GM18499 (cell line): ENCODE data around the gene TCF12.

Experiments used
- ATAC-seq: cut with Tn5 transposase; IDR thresholded peaks from one replicate; pipeline ENCODE4 v1.9.1; 2021; ENCODE audit warnings: moderate number of reproducible peaks; ENCODE audit not compliant: insufficient read depth, unreplicated experiment

TCF12 gene

GRCh38 chr15:57227899-57228298, 309.5 kb downstream of the TCF12 start:
- no peak for ATAC-seq

GRCh38 chr15:57228395-57228794, 310.0 kb downstream of the TCF12 start:
- ATAC-seq = no peak

DNA sequence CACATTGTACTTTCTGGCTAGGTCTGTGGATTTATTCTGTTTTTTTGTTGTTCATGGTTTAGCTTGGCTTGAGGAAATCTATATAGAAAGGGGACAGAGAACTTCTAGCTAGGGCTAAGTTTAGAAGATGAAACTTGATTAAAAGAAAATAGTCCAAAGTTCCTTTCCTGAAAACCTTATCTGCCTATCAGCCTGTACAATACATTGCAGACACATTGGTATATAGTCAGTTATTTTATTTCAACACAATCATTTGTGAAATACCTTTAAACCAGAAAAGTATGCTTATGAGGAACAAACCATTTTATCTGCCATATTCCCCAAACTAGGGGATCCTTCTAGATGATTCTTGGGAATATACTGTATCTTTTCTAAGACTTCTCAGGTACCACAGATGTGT, 310.6 kb downstream of the TCF12 start:
- no peak for ATAC-seq

GRCh38 chr15:57231559-57231958, 313.1 kb downstream of the TCF12 start:
- ATAC-seq = no peak

DNA sequence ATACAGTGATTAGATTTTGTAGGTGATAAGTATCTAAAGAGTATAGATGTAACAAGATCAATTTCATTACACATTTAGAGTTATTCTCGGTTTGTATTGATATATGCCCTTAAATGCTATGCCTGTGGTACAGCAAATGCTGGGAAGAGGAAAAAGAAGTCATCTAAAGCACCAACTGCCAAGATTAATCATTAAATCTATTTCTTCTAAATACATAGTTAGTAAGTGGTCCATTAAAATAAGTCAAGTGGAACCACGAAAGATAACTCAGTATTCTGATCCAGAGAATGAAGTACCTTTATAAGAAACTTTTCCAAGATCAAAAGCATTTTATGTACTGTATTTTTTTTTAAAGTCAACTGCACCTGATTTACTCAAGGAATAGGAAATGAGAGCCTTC, 315.7 kb downstream of the TCF12 start:
- ATAC-seq = no peak

- no peak for ATAC-seq
Observed at GRCh38 chr15:57235186-57235585, 316.7 kb downstream of the TCF12 start.

- ATAC-seq = no peak
Observed at GRCh38 chr15:57235873-57236272, 317.4 kb downstream of the TCF12 start.

- ATAC-seq = no peak
Observed at GRCh38 chr15:57236561-57237300, 318.3 kb downstream of the TCF12 start.

DNA sequence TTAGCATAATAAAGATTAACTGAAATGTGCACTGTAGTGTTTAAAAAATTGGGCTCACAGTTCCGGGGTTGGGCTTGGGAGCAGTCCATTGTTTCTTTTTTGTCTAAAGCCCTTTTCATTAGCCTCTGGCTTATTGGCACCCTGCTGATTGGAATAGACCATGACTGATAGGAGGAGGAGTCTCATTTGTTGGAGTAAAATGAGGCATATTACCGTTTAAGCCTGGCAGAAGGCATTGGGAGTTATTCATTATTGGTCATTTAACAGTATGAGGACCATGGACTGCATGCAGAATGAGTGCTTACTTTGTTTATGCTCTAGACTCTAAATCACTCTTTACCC, 318.8 kb downstream of the TCF12 start:
- ATAC-seq = no peak

- no peak for ATAC-seq
Observed at GRCh38 chr15:57237676-57238075, 319.2 kb downstream of the TCF12 start.

DNA sequence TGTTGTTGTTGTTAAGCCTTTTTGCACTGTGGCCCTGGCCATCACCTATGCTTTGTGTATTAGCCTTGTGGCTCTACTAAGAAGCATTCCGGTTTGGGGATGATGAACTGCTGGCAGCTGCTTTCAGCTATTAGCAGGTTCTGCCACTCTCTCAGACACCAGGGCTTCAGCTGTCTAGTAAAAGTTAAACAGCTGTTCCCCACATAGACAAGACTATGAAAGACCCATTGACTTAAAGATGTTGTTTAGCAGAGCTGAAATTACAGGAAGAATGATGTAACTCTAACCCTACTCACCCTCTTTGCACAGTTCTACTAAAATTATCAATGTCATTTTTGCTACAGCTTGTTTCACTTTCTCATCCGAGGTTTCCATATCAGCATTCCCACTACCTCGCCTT, 326.7 kb downstream of the TCF12 start:
- ATAC-seq = no peak

- ATAC-seq = no peak
Observed at GRCh38 chr15:57245714-57246113, 327.3 kb downstream of the TCF12 start.

- ATAC-seq = no peak
Observed at GRCh38 chr15:57248074-57248473, 329.6 kb downstream of the TCF12 start.

GRCh38 chr15:57251308-57251707, 332.9 kb downstream of the TCF12 start:
- no peak for ATAC-seq

- ATAC-seq = no peak
Observed at GRCh38 chr15:57251941-57252340, 333.5 kb downstream of the TCF12 start.

DNA sequence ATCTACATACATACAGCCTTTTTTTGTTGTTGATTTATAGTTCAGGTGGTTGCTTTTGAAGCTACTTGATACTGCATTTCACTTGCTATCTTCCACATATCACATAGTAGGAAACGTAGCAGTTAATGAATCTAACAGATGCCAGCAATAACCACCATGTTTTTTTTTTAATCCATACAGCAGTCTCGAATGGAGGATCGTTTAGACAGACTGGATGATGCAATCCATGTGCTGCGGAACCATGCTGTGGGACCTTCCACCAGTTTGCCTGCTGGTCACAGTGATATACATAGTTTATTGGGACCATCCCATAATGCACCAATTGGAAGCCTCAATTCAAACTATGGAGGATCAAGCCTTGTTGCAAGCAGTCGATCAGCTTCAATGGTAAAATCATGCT, 334.6 kb downstream of the TCF12 start:
- no peak for ATAC-seq

- no peak for ATAC-seq
Observed at GRCh38 chr15:57253500-57253899, 335.1 kb downstream of the TCF12 start.

DNA sequence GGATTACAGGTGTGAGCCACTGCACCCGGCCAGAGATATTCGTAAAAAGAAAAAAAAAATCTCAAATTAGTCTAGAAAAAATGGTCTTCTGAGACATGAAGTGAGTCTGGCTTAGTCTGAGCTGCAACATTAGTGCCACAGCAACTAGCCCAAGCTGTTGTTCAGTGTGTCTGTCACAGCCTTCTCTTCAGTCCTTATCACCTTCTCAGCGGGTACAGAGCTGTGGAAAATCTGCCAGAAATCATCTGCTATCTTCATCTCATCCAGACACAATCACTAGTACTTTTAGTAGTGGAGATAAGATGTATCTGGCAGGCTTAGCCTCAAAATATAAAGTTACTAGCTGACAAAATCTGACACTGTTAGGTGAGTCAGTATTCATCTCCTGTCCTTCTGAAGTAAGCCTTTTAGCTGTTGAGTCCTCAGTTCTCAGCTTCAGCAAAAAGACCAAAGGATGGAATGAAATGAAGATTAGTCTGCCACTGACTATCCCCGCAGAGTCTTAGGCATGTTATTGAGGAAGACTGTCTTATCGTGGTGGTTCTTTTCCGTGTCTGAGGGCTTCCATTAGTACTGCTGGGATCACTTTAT, 337.4 kb downstream of the TCF12 start:
- ATAC-seq = no peak

GRCh38 chr15:57256939-57257338, 338.5 kb downstream of the TCF12 start:
- ATAC-seq = no peak

DNA sequence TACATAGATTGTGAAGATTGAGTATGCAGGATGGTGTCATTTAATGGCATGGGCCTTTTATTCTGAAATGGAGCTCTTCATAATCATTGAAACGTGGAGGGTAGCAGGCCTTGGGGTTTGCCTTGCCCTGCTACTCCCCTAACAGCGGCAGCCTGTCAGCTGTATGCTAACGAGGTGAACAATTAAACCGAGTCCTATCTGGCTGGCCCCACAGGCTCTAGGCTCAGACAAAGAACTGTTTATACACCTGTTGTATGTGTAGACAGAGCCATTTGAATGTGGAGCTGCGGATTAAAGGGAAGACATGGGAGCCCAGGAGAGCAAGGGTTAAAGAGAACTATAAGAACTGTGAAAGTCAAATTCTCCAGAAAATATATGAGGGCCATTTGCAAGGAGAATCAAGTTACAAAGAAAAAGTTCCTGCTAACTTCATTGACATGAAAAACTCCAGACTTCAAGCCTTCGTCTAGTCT, 341.2 kb downstream of the TCF12 start:
- ATAC-seq = no peak

DNA sequence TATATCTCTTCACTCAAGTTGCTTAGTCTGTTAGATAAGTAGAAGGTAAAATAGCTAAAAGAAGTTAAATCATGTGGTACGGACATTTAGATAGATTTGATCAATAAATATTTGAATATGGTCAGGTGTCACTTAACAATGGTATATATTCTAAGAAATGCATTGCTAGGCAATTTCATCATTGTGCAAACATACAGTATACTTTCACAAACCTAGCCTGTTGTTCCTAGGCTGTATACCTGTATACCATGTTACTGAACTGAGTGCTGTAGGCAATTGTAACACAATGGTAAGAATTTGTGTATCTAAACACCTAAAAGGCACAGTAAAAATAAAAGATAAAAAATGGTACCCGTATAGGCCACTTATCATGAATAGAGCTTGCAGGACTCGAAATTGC, 345.1 kb downstream of the TCF12 start:
- ATAC-seq = no peak

DNA sequence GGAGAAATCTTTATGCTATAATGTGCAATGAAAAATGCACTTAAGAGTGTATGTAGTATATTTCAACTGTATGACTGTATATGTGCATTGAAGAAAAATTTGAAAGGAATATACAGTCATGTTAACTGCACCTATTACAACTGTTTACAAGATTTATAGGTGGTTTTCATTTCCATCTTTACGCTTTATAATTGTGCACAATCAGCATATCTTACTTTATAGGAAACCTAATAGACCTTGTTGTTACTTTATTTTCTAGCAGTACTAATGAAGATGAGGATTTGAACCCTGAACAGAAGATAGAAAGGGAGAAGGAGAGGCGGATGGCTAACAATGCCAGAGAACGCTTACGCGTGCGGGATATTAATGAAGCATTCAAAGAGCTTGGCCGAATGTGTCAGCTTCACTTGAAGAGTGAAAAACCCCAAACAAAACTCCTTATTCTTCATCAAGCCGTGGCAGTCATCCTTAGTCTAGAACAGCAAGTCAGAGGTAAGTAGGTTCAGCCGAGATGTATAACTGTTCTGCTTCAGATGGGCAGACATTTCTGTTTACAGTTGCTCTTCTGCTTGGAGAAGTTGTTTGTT, 354.4 kb downstream of the TCF12 start:
- ATAC-seq = no peak
